Gastrocnemius medialis (tissue), 4 donors: ENCODE data around the gene LFNG. TPM values are rescaled to one million over a fixed set of nuclear protein-coding genes. Genes with fewer than 3 reads are reported as not detected.

Source experiments
- ATAC-seq, 2 donors: fragments of 150-250 bp; one replicate each; pipeline ENCODE4 v1.9.1; 2016
- DNase-seq, 2 donors: peaks; one replicate each; pipeline ENCODE4 v3.0.0-alpha.2; 2019
- H3K27ac ChIP-seq, 4 donors: fragments of 200-600 bp; sonication (generic); 1 replicate in 1 of 4; 2 replicates in 3 of 4; pipeline ENCODE4 v1.5.1; 2016 to 2018; ENCODE audit warnings: mild to moderate bottlenecking in 2 of 4, moderate library complexity in 1 of 4
- H3K27me3 ChIP-seq, 3 donors: fragments of 200-600 bp; sonication (generic) in 2 of 3; 1 replicate in 1 of 3; 2 replicates in 2 of 3; pipeline versions ENCODE4 v1.5.1 to v1.6.0; 2016 to 2019; ENCODE audit warnings: mild to moderate bottlenecking in 1 of 3, moderate library complexity in 1 of 3
- H3K36me3 ChIP-seq, 2 donors: fragments of 200-600 bp; sonication (generic) in 1 of 2; one replicate each; pipeline ENCODE4 v1.5.1; 2017 to 2018
- H3K4me1 ChIP-seq, 2 donors: fragments of 200-600 bp; sonication (generic) in 1 of 2; one replicate each; pipeline ENCODE4 v1.5.1; 2016 to 2017; ENCODE audit warnings: mild to moderate bottlenecking in 2 of 2
- H3K4me3 ChIP-seq, 4 donors: fragments of 200-600 bp; sonication (generic) in 3 of 4; 1 replicate in 1 of 4; 2 replicates in 3 of 4; pipeline ENCODE4 v1.5.1; 2016 to 2019; ENCODE audit warnings: mild to moderate bottlenecking in 2 of 4
- H3K9me3 ChIP-seq, 3 donors: fragments of 200-600 bp; sonication (generic) in 2 of 3; 1 replicate in 1 of 3; 2 replicates in 2 of 3; pipeline ENCODE4 v1.5.1; 2016 to 2019
- CTCF ChIP-seq, 5 experiments: fragments of 450-650 bp in 3 of 5; fragments of 200-600 bp in 2 of 5; sonication (generic) in 2 of 5; IDR thresholded peaks in 4 of 5; conservative IDR thresholded peaks in 1 of 5; 1 replicate in 4 of 5; 2 replicates in 1 of 5; pipeline ENCODE4 v1.5.1; 2016 to 2019; ENCODE audit warnings: antibody characterized with exemption in 5 of 5, mild to moderate bottlenecking in 3 of 5, moderate library complexity in 3 of 5
- POLR2A ChIP-seq, 2 donors: fragments of 450-650 bp; IDR thresholded peaks; one replicate each; pipeline ENCODE4 v1.6.1; 2017; ENCODE audit warnings: antibody characterized with exemption in 2 of 2, mild to moderate bottlenecking in 2 of 2, moderate library complexity in 2 of 2
- in situ Hi-C, 4 donors: fragments of 200-750 bp; cut with MboI; loops; one replicate each; pipeline versions ENCODE4 v1.15.0 to v1.8.0; 2017; ENCODE audit warnings: low sequenced_read_pairs in 4 of 4
- intact Hi-C: fragments of 100-400 bp; cut with DNase I; formaldehyde crosslinking; loops from one replicate; pipeline ENCODE4 v1.15.1; 2023; ENCODE audit warnings: low total_unique reads
- total RNA-seq, 4 donors: library from RNA; depleted of rRNA; stranded (reverse); fragments of >200 nt; gene quantifications; one replicate each; pipeline versions ENCODE4 v1.1.0 to v1.2.3, GENCODE V29; 2016

Gene LFNG
- total RNA-seq, 4 donors from 2014 or later = 1.0 to 5.9 (median 1.7) TPM

- no peak for DNase-seq
- no peaks in the 10 kb centered on the region for H3K9me3 ChIP-seq
- intact Hi-C loops = no loop called here
- ATAC-seq = no peak
- no peaks in the 10 kb centered on the region for H3K36me3 ChIP-seq
- H3K4me3 ChIP-seq = no peak overlapping the region
- peaks cover 6 to 9% (median 7%) of the 10 kb centered on the region in 3 donors for H3K27me3 ChIP-seq
- H3K4me1 ChIP-seq = peaks cover 0 to 4% of the 10 kb centered on the region in 2 donors
- H3K27ac ChIP-seq = no peak overlapping the region
- no peak for TF ChIP-seq POLR2A (IDR thresholded peaks at IDR 0.05)
- no peak for TF ChIP-seq CTCF (IDR thresholded peaks at IDR 0.05 in 4 of 5, conservative IDR thresholded peaks at IDR 0.05 in 1 of 5)
- in situ Hi-C loops = no loop called here
Observed at GRCh38 chr7:2501947-2502646, 17.5 kb upstream of the LFNG start.

- TF ChIP-seq CTCF (IDR thresholded peaks at IDR 0.05 in 4 of 5, conservative IDR thresholded peaks at IDR 0.05 in 1 of 5) (no peak), POLR2A (IDR thresholded peaks at IDR 0.05) (no peak)
- intact Hi-C loops = no loop called here
- no peak for DNase-seq
- peaks cover 2 to 4% of the 10 kb centered on the region in 2 donors for H3K4me1 ChIP-seq
- H3K36me3 ChIP-seq = no peaks in the 10 kb centered on the region
- no peaks in the 10 kb centered on the region for H3K9me3 ChIP-seq
- H3K27ac ChIP-seq = no peak overlapping the region
- H3K27me3 ChIP-seq = peaks cover 3 to 5% (median 4%) of the 10 kb centered on the region in 3 donors
- in situ Hi-C loops = no loop called here
- no peak overlapping the region for H3K4me3 ChIP-seq
- ATAC-seq = no peak
Observed at GRCh38 chr7:2502647-2502966, 17.0 kb upstream of the LFNG start.

- Histone ChIP-seq H3K36me3 (no peaks in the 10 kb centered on the region), H3K9me3 (no peaks in the 10 kb centered on the region), H3K4me1 (peaks cover 8 to 9% of the 10 kb centered on the region in 2 donors), H3K4me3 (no peak overlapping the region), H3K27me3 (peaks cover 0 to 3% (median 0%) of the 10 kb centered on the region in 3 donors), H3K27ac (no peak overlapping the region)
- intact Hi-C loops (no loop called here), in situ Hi-C loops (no loop called here)
- no peak for TF ChIP-seq POLR2A (IDR thresholded peaks at IDR 0.05)
- no peak for TF ChIP-seq CTCF (IDR thresholded peaks at IDR 0.05 in 4 of 5, conservative IDR thresholded peaks at IDR 0.05 in 1 of 5)
- no peak for ATAC-seq
- no peak for DNase-seq
Observed at GRCh38 chr7:2503056-2503941, 16.3 kb upstream of the LFNG start.

DNA sequence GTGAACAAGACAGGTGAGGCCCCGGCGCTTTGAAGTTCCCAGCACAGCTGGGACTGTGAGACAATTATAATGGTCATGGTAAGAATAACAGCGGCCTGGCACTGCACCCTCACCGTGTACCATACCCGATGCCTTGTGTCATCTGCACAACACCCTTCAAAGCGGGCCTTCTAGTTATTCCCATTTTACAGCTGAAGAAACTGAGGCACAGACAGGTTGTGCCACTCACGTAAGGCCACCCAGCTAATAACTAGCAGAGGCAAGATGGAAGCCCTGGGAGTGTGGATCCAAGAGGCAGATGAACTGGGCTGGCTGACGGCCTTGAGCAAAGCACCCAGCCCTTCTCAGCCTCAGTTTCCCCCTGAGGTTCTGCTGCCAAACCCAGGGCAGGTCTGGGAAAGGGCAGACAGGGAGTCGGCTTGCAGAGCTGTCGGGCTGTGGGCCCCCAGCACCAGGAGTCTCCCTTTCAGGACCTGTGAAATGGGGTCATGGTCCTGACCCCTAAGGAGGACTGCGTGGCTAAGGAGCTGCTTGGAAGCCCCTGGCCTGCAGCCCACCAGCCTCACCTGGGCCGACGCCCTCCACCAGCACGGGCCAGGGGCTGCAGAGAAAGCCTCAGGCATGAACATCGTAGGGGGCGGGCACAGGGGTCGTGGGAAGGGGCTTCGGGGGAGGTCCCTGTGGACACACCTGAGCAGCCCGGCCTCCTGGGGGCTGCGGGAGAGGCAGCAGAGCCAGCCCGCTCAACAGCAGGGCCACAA, 15.3 kb upstream of the LFNG start:
- H3K4me1 ChIP-seq = peaks cover 18 to 19% of the 10 kb centered on the region in 2 donors
- no peaks in the 10 kb centered on the region for H3K9me3 ChIP-seq
- no peaks in the 10 kb centered on the region for H3K36me3 ChIP-seq
- in situ Hi-C loops = no loop called here
- TF ChIP-seq CTCF (IDR thresholded peaks at IDR 0.05 in 4 of 5, conservative IDR thresholded peaks at IDR 0.05 in 1 of 5) (no peak), POLR2A (IDR thresholded peaks at IDR 0.05) (no peak)
- ATAC-seq = no peak
- H3K27me3 ChIP-seq = peaks cover 0 to 3% (median 0%) of the 10 kb centered on the region in 3 donors
- no peak for DNase-seq
- no peak overlapping the region for H3K27ac ChIP-seq
- intact Hi-C loops = no loop called here
- no peak overlapping the region for H3K4me3 ChIP-seq
